ENCODE data around the gene RNF13.

RNF13 gene, protein sequence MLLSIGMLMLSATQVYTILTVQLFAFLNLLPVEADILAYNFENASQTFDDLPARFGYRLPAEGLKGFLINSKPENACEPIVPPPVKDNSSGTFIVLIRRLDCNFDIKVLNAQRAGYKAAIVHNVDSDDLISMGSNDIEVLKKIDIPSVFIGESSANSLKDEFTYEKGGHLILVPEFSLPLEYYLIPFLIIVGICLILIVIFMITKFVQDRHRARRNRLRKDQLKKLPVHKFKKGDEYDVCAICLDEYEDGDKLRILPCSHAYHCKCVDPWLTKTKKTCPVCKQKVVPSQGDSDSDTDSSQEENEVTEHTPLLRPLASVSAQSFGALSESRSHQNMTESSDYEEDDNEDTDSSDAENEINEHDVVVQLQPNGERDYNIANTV

DNA sequence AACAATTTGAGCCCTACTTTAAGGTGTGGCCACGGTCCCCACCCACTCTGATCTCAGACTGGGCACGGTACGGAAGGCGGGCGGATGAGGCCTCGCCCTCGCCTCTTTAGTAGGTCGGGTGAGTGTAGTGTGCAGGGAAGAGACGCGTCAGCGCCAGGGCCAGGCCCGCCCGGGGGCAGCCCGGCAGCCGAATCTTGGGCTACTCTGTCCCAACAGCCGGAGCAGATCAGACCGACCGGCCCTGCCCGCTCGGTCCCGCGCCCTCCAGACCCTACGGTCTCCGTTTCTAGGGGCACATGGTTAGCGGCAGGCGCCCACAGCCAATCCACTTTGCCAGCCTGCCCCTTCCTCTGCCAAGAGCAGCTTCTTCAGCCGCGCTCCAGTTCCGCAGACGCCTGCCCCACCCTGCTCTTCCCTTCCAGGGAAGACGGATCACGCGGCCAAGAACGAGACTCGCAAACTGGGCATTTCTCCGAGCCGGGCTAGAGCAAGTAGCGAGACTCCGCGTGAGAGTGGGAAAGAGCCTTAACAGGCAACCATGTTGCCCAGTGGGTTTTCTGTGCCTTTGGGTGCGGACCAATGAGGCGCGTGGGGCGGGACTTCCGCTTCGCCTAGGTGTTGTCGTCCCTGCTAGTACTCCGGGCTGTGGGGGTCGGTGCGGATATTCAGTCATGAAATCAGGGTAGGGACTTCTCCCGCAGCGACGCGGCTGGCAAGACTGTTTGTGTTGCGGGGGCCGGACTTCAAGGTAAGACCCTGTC lies at the start of gene RNF13:
TSS of gene RNF13 (plus strand) at position 610 of the 761 bp plus-strand sequence. CDS start 32,812 bp downstream, outside the sequence.
- DNase-seq: peak; percentile 95

DNA sequence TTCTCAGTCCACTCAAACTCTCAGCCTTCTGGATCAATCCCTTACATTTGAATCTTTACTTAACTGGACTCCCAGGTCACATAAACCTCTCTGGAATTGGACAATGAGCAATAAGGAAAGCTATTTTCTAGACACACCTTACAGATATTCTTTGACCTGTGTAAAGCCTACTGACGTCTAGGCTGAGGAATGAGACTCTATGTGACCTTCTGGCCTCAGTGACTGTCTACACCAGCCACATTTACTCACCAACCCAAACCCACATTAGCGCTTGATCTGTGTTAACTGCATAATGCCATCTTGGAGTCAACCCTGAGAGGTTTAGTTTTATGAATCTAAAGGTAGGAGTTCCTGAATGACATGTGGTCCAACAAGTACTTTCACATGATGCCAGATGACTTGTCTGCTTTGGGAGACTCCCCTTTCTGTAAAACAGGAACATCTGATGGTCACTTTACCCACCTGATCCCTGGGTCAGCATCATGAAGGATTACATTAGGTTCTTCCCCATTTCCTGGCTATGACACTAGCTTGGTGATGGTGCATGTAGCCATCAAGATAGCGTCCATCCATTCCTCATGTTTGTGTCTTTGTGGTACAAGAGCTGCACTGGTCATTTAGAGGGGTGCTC lies 49.3 kb upstream of the RNF13 start:
- DNase-seq: no peak

DNA sequence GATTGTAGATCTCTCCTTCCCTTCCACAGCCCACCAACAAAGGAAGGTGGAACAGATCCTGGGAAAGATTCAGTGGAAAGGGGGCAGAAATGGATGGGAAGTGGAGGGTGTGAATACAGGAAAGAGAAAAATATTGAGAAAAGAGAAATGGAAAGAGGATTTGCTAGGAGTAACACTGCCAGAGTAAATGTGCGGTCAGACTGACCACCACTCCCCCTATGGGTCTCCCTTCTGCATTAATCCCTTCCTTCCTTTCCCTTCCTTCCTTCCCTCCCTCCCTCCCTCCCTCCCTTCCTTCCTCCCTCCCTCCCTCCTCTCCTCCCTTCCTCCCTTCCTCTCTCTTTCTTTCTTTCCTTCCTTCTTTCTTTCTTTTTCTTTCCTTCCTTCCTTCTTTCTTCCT lies 48.7 kb upstream of the RNF13 start:
- DNase-seq: no peak

DNA sequence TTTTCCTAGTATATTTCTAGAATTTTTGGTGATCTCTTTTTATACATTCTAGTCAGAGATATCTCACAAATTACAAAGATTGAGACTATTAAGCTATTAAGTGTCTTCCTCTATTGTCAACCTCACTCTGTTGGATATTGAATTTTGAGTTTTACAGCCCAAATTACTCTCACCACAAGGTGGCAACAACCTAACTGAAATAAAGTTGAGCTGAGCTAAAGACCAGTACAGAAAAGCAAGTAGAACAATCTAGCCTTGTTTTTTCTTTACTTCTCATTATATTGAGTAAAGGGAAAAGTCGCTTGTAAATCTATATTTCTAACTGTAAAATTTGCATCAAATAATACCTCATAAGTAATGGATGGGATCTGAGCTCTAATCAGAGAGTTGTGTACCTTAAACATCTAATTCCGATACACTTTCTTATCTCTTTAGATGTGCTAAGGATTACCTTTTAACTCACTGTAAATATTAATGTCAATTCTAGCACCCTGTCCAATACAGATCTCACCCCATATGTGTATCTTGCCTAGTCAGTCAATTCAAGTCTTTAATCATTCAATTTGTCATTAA lies 47.2 kb upstream of the RNF13 start:
- DNase-seq: no peak

DNA sequence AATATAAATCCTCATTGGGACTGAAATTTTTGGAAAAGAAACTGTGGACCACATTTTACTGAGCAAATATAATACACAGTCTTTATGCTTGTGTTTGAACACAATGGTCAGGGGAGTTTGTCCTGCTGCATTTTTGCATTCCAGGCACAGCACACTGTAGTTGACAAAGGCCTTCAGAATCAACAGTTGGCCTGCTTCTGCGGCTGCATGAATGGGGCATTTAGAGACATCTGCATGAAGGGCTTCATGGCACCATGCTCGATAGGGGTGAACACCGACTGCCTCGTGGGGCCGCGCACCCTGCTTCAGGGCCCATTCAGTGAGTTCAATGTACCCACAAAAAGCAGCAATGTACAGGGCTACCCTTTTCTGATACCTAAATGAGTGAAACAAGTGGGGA lies 45.3 kb upstream of the RNF13 start:
- no peak for DNase-seq

DNA sequence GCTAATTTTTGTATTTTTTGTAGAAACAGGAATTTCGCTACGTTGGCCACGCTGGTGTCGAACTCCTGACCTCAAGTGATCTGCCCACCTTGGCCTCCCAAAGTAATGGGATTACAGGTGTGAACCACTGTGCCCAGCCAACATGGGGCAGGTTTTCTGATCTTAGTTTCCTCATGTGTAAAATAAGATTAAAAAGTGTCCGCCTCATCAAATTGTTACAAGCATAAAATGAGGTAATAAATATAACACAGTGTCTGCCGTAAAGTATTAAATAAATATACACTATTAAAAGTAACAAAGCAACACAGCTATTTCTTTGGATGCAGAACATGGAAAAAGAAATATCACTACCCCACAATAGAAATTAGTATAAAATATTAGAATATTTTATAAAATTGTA lies 44.3 kb upstream of the RNF13 start:
- DNase-seq: no peak

DNA sequence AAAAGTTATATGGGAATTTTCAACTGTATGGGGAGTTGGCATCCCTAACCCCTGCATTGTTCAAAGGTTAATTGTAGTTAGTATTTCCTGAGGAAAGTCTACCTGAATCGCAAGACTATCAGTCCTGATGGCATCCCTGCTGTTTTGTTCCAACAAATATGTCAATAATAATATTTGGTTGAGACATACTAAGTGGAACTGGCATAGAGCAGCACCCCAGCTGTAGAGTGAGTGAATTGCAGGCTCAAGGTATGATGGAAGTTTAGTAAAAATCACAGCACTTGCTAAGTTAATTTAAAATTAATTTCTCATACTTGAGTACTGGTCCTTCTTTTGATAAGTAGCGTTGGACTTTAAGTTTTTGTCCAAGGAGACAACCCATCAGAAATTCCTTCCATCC lies 42.8 kb upstream of the RNF13 start:
- no peak for DNase-seq

DNA sequence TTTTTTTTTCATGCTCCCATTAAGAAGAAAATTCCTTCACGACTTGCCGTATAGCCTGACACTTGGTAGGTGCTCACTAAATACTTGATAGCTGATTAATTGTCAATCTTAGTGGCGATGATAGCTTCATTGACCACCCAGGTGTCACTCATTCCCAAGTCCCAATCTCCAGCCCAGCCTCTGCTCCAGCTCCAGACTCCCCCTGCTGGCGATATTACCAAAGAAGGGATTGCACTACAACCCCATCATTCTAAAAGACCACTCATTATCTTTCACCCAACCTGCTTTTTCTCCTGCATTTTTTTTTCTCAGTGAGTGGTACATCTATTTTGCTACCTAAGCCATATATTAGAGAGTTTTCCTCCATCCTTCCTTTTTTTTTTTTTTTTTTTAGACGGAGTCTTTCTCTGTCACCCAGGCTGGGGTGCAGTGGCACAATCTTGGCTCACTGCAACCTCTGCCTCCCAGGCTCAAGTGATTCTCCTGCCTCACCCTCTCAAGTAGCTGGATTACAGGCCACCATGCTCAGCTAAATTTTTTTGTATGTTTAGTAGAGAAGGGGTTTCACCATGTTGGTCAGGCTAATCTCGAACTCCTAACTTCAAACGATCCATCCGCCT lies 41.3 kb upstream of the RNF13 start:
- peak; percentile 15 for DNase-seq

DNA sequence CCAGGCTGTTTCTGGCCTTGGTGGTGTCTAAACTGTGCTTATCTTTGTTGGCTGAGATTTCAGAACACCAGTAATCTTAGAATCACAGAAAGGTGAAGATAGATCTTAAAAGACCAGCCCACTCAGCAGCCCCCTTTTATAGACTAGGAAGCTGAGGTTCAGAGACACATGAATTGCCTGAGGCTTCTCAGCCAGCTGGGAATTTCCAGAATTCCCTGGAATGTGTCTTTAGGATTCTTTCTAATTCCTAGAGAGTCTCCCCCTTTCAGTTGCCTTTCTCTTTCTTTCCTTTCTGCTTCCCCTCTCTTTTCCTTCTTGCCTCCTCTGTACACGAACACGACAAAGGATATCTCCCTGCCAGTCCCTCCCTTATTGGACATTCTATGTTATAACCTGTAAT lies 40.2 kb upstream of the RNF13 start:
- DNase-seq: no peak

DNA sequence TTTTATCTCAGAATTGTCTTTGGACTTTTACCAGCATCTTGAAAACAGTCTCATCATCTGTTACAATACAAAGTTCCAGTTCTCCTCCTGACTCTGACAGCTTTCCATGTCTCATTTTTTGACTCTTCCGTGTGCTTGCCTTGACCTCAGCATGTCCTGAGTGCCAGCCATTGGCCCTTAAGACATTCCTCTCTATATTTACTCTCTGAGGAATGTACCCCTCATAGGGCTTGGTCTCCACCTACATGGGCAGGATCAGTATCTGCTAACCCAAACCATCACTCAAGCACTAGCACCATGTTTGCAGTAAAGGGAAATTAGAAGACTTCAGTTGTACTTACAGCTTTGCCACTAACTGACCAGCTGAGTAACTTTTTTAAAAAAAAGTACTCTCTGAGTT lies 36.8 kb upstream of the RNF13 start:
- no peak for DNase-seq

DNA sequence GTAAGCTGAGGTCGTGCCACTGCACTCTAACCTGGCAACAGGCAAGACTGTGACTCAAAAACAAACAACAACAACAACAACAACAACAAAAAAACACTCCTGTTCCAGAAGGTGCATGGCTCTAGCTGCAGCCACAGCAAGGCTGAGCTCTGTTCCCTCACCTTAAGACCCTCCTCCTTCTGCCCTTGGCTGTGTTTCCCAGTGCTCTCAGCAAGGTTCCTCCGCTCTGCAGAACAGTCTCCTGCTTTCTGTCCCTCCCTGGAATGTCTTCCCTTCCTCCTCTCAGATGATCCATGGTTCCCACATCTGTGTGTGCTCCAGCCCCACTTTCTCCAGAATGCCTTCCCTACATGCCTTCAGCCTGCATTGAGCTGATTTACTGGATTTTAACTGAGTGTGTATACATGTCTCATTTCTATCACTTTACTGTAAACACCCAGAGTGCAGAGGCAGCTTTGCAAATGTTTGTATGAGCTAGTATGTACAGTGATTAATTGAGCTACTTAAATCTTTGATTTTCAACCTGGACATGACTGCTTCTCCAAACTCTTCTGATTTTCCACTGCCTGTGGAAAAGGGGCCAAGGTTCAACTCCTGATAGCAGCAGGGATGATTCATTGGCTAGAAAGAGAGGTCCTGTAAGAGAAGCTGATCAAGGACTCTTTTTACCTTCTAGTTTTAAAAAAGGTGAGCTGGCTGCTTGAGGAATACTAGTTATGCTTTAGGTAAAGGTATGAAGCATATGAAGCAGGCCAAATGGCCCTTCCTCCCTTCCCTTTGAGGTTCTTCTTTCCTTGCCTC lies 35.4 kb upstream of the RNF13 start:
- no peak for DNase-seq

DNA sequence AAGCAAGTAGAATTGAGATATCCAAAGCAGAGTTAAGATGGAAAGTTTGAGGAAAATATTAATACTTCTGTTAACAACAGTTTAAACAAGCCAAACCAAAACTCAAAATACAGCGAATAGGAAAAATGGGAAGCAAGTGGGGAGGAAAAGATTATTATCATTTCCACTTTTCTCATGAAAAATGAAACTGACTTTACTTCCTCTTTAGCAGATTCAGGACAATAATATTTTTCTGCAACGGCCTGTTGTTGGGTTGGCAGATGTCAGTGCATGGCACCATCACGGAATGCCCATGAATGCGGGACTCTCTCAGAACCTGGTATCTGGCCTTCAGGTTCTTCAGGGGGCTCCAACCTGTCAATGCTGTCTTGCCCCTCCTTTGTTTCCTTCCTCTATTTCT lies 31.8 kb upstream of the RNF13 start:
- DNase-seq: no peak

DNA sequence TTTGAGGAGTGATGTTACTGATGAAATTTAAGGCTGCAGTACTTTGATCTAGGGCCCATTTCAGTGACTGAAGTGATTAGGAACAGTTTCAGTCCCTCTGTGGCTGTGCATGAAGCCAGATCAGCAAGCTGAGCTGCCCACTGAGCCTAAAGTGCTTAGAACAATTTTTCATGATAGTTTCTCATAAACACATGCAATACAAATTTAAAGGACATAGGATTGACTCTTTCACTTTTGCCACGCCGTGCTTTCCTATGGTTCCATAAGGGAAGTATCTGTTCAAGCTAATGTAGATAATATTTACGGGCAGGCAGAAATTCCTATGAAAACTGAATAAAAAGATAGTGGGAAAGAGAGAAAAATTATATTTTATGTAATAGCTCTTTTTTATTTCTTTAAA lies 31.3 kb upstream of the RNF13 start:
- no peak for DNase-seq

DNA sequence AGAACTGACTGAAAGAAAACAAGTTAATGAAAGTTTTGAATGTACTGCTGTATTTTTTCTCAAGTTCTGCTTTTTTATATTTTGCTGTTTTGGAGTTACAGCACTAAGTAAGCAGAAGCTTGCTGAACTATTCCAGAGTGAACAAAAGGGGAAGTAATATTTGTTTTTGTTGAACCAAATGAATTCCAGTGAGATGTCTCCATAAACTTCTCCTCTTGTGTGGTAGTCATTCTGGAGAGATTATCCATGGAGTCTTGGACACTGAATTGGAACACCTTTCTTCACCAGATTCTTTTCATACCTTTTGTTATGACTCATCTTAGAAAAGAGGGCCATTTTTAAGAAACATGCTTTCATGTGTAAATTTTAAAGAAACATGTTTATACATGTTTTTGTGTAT lies 29.4 kb upstream of the RNF13 start:
- DNase-seq: no peak

DNA sequence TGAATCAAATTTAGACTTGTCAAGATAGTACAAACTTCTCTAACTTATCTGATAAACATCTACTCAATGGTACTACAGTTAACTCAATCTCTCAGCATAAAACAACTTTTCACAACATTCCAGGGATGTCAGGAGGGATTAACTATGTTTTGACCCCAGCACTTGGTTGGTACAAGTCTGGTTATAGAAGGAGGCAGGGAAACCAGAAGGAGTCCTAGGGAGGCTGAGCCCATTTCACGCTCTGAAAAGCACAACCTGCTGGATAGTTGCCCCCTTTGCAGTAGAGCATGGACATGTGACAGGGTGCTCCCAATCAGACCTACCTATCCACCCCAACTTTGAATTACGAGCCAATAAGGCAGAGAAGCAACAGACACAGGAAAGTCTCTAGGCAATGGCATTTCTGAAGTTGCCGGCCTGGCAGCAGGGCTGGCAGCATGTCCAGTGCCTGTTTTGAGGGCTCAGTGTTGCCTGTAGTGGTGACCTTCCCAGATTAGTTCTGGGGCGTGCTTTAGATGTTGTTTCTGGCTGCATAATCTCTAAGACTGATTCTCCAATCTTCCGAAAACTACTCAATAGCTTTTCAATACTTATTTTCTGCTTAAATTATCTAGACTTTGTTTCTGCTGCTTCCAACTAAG lies 28.8 kb upstream of the RNF13 start:
- no peak for DNase-seq

DNA sequence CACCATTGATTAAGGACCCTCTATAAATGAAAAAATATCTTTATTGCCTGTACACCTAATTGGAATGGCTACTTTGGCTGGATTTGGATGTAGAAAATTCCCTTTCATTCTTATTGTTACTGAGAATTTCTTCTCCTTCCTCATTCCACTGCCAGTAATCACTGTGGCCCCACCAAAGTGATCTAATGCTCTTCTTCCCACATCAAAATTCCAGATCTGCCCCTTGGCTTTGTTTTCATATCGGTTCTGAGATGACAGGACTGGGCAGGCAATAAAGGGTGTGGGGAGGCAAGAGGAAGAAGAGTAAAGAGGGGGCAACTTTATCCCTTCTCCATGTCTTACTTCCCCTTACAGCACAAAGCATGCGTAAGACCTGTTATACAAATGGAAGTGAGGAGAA lies 22.7 kb upstream of the RNF13 start:
- DNase-seq: no peak

DNA sequence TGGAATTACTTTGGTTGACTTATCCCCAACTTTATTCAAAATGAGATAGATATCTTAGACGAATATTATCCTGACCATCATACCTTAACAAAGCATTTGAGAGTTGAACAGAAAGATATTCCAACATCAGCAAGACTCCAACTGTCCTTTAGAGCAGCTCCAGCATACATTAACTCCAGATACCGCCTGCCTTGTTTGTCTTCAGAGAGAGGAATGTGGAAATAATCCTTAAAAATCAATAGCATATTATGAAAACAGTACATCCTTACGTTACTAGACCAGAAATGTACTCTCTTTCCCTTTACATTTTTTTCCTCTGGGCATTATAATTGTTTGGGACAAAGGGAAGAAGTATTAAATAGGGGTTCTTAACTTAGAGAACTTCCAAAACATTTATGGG lies 22.3 kb upstream of the RNF13 start:
- DNase-seq: no peak

DNA sequence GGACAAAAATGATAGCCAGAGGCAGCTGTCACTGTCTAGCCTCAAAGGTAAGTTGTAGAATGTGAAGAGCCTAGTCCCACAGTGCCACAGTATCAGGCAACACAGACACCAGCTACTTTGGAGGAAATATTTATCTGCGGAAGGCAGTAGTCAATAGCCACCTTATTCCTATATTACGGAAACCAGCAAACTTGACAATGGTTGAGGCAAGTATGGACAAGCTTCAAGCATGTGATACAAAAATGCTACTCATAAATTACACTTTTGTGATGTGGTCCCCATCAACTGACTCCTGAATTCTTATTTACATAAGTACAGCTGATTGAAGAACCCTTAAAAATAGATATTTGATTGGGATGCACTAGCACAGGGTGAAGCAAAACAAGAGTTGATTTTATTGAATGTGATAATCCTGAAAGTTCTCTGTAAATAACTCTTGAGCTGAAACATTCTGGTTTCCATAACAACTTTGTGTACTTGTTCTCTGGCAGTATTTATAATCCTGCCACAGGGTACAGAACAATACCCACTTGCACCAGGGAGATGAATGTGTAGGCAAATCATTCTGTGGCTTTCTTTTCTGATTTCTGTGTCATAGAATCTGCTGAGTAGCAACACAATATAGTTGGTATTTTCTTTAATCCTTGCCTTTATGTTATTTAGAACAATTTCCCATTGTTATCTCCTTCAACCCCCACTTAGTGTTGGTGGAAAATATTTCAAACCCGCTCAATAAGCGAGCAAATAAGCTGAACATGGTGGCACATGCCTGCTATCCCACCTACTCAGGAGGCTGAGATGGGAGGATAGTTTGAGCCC lies 20.4 kb upstream of the RNF13 start, which contains the start of gene ANKUB1:
TSS of gene ANKUB1 (minus strand) at position 103 of the 819 bp plus-strand sequence. CDS start 188 bp downstream, outside the sequence.
- no peak for DNase-seq

DNA sequence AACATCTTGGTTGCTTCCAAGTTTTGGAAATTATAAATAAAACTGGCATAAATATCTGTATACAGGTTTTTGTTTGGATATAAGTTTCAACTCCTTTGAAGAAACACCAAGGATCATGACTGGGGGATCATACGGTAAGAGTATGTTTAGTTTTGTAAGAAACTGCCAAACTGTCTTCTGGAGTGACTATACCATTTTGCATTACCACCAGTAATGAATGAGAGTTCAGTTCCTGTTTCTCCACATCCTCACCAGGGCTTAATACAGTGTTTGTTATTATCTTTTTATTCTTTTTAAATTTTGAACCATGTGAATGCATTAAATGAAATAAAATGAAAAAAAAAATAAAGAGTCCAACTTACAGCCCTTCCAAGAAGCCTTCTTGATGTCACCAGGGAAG lies 17.0 kb upstream of the RNF13 start:
- no peak for DNase-seq

DNA sequence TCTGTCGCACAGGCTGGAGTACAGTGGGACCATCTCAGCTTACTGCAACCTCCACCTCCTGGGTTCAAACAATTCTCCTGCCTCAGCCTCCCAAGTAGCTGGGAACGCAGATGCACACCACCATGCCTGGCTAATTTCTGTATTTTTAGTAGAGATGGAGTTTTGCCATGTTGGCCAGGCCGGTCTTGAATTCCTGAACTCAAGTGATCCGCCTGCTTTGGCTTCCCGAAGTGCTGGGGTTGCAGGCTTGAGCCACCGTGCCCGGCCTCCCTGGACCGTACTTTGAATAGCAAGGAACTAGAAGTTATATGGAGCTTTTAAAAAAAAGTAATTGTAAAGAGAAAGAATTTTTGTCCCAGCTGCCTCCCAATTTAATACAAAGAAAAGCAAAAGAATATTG lies 12.3 kb upstream of the RNF13 start:
- no peak for DNase-seq

DNA sequence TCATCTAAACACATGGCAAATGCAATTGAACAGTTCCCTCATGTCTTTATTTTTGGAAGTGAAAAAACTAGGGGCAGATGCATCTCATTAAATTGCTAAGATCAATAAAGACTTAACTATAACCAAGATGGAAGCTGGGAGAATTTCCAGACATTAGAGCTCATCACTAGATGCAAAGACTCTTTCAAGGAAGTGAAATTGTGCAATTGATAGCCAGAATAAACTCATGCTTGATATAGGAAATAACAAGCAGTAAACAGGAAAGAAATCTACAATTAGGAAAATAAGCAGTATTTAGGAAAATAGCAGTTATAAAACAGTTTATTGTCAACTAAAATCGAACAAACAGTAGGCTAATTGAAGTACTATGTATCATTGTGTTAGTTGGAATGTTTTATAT lies 11.8 kb upstream of the RNF13 start:
- no peak for DNase-seq
